ENCODE results near the gene IL16.

Gene IL16

DNA sequence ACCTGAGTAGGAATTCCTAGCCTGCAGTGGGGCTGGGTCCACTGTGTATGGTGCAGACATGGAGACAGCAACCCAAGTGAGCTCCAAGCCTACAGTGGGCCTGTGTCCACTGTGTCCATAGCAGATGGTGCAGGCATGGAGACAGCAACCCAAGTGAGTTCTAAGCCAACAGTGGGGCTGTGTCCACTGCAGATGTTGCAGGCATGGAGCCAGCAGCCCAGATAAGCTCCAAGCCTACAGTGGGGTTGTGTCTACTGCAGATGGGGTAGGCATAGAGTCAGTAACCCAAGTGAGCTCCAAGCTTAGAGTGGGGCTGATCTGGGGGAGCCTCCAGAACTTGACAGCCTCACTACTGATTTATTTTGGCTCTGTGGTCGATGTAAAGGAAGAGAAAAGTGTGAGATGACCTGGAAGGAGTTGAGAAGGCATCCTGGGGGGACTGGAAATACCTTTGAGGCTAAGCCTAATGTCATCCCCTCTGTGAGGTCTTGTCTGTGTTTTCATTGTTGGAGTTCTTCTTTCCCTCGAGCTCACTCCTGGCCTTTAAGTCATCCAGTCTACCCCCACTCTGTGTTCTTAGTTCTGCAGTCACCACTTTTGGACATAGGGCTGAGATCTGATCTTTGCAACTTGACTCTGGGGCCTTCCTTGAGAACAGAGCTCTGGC lies 22.4 kb upstream of the IL16 start:
- FAIRE-seq (no peak), DNase-seq (ENCODE audit: low spot score) (no peak)

DNA sequence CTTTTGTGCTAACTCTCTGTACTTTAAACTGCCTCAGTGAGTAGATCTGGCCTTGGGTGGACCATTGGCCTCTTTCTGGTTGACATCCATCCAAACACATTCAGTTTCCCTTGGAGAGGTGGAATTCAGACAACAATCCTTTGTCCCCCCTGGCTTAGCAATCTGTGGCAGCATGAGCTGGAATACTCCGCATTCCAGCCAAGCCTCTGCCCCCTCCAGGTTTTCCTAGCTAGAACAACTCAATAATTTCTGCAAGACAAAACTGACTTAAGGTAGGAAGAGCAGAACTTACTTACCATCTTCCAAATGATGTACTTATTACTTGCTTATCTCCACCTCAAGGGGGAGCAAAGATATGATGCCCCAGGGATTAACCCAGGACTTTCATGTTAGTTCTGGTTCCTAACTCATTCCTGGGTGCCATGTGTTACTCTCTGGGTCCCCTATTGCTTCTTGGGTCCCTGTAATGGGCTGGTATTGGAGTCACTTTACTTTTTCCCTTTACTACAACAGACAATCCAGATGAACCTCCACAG lies 21.8 kb upstream of the IL16 start:
- DNase-seq (ENCODE audit: low spot score) (no peak), FAIRE-seq (no peak)

DNA sequence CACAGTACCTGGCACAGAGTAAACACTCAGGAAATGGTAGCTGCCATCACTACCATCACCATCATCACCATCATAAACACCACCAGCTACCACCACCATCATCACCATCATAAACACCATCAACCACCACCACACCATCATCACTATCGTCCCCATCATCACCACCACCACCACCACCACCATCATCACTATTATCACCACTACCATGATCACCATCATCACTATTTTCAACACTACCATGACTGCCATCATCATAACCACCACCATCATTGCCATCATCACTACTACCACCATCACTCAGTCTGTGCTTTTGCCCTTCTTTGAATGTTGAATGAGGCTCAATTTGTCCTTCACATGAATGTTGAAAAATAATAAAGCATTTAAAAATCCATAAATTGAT lies 21.2 kb upstream of the IL16 start:
- DNase-seq (ENCODE audit: low spot score): no peak
- FAIRE-seq: no peak

DNA sequence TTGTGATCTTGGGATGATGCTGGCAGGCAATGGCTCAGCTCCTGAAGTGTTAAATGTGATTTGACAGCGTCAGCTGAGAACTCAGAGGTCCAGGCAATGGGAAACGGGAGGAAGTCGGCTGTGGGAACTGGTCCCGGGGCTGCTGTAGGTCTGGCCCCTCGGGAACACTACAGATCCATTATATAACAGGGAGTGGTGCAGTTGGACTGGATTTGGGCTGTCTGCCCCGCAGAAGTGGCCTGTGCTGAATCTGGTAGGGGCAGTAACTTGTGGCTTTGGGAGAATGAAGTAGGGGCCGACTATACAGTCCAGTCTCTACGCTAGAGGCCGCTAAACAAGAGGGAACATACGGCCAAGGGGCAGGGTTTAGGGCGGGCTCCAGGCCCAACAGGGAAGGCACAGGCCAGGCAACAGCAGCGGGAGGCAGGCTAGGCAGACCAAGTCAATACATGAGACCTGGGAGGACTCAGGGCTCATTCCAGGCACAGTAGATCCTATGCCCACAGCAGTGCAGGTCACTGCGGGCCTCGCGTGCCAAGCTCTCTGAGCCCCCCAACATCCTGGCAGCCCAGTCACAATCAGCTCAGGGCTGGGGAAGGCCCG lies 20.3 kb upstream of the IL16 start:
- DNase-seq (ENCODE audit: low spot score) (no peak), FAIRE-seq (no peak)

DNA sequence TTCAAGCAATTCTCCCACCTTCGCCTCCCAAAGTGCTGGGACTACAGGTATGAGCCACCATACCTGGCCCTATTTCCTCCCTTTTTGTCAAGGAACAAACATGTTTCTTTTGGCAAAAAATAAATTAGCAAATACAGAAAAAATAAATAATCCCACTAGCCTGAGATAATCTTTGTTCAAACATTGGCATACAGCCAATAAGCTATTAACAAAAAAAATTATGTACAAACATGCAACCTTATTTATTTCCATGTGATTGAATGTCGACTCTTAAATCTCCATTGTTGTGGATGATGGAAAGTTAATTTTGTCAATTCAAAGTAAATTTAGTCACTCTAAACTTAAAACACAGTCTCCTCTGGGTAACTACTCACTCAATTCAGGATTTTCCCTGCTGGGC lies 18.3 kb upstream of the IL16 start:
- no peak for DNase-seq (ENCODE audit: low spot score)
- no peak for FAIRE-seq

DNA sequence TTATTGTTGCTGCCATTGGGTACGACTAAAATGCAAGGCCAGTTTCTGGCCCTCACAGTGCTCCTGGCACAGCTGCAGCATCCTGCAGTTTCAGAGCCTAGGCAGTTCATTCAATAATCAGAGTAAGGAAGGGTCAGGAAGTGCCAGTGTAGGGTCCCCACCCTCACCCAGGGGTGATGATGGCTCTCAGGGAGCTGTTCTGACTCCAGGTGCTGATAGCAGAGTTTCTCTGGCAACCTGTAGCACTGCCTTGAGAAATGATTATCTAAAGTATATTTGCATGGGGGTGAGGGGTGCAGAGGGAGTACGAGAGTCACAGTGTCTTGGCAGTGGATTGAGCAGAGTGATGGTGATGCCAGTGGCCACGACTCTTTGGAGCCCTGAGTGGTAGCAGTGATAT lies 15.5 kb upstream of the IL16 start:
- DNase-seq (ENCODE audit: low spot score) (no peak), FAIRE-seq (no peak)

DNA sequence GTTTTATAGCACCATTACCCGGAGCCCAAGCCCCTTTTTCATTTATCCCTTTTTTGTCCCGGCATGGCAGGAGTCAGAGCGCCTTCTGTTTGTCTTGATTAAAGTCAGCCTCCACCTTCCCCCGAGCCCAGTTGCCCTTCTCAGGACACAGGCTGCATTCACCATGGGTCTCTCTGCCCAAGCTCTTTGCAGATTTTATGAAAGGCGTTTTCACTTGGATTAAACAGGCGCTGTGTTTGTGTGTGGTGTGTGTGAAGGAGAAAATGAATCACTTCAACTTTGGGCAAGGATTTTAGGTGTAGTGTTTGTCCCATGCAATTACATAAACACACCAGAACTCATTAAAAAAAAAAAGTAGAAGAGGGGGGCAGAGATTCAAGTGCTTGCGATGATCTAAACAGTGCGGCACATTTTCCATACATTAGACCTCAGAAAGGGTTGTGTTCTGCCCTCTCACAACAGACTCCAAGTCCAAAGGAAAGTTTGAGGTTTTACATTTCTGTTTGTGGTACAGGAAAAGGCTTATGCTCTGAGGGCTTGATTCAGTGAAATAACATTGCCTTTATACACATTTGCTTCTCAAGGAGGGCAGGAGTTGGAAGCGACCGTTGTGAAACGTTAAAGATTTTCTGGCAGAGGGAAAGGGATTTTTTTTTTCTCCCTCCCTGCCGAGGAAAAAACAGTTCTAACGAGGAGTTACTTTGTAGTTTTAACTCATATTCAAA lies 14.5 kb upstream of the IL16 start:
- FAIRE-seq: no peak
- DNase-seq (ENCODE audit: low spot score): no peak

DNA sequence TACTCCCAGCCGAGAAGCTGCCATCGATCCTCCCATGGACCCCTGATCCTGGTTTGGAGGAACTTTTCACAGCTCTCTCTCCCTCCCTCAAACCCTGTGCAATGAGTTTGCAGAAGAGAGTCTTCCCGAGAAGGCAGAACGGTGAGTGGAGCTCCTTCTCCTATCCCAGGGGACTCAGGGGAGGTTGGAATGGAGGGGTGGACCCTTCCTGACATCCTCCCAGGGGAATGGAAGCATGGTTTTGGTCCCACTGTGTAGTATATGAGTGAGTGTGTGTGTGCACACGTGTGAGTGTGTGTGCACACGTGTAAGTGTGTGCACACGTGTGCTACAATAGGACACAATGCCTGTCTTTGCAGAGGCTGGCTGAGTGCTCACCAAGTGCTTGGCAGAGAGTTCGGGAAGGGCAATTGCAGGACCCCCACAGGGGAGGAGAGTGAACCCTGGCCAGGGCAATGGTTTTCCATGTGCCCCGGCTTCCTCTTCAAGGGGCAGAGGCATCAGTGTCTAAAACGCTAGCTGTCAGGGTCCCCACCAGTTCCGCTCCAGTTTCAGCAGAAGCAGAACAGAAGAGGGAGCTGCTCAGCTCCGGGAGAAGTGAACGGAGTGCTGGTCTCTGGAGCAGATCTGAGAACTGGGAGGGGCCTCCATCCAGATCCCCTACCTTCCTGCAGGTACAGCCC lies 13.8 kb upstream of the IL16 start:
- no peak for FAIRE-seq
- DNase-seq (ENCODE audit: low spot score): no peak

DNA sequence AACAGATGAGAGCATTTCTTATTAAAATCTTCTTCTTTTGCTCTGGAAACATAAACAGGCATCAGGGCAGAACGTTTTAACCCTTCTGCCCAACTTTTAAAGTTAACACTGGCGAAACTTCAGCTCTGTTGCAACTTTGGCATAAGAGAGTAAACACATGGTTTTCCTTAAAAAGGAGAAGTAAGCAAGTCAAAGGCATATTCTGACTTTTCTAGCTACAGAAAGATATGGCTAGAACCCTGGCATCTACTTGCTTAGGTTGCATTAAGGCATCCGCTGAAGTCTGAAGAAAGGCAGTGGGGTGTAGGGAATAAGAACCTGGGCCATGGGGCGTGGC lies 13.3 kb upstream of the IL16 start:
- DNase-seq (ENCODE audit: low spot score) (no peak), FAIRE-seq (no peak)

DNA sequence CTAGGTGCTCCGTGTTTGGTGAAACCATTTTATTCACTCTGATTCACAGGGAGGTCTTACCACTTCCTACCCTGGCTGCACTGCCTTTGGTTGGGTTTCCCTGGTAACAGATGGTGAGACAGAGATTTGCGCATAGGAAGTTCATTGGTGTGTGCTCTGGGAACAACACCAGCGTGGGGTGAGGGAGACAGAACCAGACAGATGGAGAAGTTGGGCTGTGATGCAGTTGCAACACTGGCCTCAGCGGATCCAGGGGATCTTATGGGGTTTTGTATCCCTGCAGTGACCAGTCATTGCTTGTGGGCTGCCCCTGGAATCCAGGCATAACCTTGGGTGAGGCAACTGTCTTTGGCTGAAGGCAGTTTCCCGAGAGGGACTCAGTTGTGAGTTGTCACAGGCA lies 12.5 kb upstream of the IL16 start:
- DNase-seq (ENCODE audit: low spot score) (no peak), FAIRE-seq (no peak)

DNA sequence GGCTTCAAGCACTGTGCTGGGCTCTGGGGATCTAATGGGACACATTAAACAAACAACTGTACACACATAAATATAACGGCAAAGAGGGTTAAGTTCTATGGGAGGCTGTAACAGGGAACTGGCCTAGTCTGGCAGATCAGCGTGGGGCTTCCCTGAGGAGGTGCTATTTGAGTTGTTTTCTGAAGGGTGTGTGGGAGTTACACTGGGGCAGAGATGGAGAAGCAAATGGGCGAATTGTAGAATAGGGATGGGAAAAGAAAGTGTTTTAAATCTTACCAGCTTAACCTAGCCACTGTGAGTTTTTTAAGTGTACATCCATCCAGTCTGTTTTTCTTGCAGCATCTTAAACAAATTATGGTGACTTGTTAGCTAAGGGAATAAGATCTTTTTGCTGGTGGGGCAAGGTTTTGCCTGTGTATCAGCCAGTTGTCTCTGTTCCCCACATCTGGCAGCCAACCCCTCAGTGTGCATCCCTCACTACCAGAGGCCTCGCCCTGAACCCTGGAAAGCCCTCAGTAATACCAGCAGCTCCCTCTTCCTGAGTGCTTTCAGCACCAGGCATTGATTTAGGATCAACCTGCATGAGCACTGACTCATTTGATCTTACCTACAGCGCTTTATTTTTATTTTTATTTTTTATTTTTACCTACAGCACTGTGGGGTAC lies 10.9 kb upstream of the IL16 start:
- FAIRE-seq: no peak
- no peak for DNase-seq (ENCODE audit: low spot score)

DNA sequence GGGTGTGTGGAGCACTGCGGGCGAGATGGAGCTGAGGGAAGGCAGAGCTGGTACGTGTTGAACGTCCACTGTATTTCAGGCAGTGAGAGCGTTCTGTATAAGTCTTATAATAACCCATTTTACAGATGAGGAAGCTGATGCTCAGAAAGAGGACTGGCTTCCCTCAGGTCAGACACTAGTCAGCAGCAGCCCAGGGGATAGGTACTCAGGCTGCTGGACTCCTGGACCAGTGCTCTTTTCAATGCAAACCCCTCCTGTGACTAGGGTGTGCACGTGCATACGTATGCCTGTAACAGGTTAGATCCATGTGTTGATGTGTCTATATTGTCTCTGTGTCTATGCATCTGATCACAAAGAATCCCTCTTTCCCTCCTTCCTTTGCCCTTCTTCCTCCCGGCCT lies 8.3 kb upstream of the IL16 start:
- FAIRE-seq: no peak
- no peak for DNase-seq (ENCODE audit: low spot score)

DNA sequence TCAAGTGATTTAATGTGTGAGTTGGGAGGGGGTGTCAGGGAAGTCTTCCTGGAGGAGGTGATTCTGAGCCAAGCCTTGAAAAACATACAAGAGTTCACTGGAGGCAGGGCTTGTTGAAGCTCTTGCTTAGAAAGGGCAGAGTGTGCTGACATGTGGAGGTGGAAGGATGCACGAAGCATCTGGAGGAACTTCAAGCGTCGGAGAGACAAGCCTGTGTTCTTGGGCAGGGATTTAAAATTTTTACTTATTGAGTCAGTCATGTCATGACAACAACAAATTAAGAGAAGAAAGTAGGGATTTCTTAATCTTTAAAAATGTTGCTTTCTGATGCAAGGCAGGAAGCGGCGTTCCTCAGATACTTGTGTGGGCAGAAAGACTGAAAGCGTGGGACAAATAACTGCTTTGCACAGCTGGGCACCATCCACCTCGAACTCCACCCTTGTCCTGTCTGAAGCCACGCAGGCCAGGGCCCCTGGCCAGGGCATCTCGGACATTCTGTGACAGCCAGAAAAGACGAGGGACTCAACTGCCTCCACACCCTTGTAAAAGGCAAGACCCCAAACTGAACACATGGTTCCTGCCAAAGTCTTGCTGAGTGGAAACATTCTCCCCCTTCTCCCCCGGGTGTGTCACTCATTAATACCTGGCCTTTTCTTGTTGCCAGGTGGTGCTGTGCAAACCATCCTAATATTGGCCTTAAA lies 6.9 kb upstream of the IL16 start:
- FAIRE-seq: no peak
- no peak for DNase-seq (ENCODE audit: low spot score)

DNA sequence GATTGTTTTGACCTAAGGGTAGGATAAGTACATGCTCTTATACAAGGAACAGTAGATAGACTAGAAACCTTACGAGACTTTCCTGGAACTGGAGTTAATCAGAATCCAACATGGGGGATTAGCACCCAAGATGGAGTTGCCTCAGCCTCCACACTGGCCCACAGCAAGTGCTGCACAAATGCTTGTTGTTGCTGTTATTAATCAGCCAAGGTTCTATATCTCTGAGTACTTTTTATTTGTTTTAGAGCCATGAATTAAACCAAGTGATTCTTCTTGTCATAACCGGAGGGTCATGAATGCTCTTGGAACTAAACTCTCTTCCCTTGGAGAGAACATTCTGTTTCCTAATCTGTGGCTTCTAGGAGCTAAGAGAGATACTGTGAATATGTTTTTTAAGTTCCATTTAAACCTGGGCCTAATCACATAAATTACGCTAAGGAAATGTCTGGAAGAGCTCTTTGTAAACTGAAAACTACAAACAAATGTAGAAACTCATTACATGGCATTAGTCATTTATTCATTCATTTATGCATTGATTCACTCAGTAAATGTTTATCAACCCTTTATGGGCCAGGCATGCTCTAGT lies 5.7 kb upstream of the IL16 start:
- DNase-seq (ENCODE audit: low spot score) (no peak), FAIRE-seq (no peak)

DNA sequence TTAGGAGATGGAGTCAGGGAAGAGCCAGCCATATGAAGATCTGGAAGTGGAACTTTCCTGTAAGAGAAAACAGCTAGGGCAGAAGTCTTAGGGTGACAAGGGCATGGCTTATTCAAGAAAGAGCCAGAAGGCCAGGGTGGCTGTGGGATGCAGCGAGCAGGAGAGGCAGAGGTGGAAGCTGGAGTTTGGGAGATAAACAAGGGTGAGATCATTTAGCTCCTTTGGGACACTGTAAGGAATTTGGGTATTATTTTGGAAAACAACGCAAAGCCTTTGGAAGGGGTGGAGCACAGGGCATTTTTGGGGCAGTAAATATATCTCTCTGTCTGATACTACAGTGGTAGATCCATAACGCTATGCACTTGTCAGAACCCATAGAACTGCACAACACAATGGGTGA lies 5.0 kb upstream of the IL16 start:
- DNase-seq (ENCODE audit: low spot score) (no peak), FAIRE-seq (no peak)

DNA sequence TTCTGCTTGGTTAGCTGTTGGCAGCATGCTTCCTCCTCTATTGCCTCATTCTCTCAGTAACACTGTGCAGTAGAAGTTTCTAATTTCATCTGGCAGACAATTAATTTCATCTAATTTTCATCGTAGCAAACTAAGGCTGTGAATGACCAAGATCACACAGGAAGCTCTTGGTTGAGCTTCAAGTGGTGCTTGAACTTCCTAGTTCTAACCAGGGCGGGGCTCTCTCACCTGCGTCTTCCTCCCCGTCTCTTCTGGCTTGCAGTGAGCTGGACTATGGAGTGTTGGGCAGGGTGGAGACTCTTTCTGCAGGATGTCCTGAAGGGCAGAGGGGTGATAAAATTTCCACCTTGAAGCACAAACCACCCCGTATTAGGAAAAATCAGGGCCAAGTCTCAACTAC lies 2.0 kb upstream of the IL16 start:
- no peak for FAIRE-seq
- DNase-seq (ENCODE audit: low spot score): no peak

DNA sequence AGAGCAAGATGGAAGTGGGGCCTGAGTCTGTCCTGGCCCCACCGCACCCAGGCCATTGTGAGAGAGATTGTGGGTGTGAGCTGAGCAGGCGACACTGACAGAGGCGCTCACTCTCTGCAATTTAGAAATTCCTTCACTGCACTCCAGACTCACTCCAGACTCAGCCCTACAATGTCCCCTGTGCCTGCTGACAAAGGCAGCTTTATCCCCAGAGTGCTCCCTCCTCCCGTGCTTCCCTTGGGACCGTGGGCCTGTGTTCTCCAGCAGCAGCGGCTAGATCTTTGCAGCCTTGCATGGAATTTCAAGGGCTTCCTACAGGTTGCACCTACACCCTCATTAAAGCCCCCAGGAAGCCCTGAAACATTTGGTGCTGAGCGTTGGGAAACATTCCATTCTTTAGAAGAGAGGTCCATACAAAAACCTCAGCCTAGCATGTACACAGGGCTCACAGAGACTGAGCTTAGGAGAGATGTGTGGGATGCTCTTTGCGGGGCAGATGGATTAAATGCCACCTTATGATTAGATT lies 1.3 kb upstream of the IL16 start:
- FAIRE-seq (no peak), DNase-seq (ENCODE audit: low spot score) (no peak)

DNA sequence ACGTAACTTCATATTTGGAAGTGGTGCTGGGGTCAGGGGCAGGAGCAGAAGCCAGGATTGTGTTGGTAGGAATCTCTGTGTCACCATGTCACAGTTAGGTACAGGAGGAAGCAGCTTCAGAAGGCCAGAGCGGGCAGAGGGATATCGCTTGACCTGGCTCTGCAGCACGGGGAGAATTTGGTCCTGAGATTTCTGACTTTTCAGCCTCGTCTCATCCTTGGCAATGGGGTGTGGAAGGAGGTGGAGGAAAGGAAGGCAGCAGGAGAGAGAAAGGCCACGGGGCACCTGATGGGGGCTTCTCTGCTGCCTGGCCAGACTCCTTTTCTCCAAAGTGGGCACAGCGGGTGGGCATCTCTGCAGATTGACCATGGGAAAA lies 564 bp downstream of the IL16 start:
- DNase-seq (ENCODE audit: low spot score) (no peak), FAIRE-seq (no peak)

DNA sequence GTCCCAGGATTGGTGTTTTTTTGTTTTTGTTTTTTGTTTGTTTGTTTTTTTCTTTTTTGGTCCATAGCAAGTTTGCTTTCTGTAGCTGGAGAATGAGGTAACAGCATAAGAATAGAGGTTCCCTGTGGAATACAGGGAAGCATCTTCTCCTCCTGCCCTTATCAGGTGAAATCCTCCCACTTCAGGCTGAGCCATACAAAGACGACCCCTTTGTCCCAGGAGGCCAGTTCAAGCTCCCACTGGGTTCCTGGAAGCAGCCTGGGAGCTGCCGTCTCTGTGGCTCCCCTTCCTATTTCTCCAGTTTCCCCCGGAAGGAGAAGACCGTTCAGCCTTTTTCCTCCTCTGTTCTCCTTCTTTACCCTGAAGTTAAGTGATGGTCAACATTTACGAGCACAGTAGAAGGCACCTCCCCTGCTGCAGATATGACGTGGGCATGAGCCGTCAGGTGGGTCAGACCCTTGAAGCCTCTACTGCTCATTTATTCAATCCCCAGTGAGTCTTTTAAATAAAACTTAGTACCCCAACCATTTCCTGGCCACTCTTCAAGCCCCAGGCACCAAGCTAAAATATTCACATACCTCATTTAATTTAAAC lies 1.1 kb downstream of the IL16 start:
- no peak for FAIRE-seq
- DNase-seq (ENCODE audit: low spot score): no peak
